ENCODE measurements around the gene NPY.

Gene NPY

DNA sequence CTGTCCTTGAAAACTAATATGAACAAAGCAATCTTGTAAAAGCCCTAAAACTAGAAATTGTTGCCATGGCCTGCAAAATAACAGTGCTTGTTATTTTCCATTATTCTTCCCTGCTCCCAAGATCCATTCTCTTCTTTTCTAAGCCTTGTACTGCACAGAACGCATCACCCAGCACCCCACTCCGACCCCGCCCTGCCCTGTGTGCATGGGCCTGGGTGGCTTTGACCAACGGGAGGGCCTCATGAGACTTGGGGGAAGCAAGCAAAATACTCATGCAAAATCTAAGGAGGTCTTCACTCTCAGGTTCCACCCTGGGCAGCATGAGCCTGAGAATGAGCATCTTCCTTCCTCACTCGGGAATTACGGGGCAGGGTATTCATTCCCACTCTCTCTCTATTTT is 32.4 kb downstream of the NPY start:
- DNase-seq: no peak

DNA sequence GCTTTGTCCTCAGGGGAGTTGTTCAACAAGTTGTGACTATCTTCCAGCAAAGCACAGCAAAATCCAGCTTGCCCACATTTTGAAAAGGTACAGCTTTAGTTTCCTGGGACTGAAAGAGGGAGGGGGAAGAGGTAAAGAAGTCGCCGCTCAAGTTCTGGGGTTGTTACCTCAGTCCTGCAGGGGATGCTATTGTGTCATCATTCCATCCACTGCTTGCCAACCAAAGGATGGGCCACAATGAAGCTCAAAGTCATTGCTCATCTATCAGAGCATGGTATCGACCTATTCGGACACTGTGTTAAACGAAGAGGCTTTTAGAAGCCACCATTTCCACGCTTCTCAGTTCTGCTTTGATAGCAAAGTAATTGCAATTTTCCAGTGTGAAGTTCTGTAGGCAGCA is 34.3 kb downstream of the NPY start:
- no peak for DNase-seq

DNA sequence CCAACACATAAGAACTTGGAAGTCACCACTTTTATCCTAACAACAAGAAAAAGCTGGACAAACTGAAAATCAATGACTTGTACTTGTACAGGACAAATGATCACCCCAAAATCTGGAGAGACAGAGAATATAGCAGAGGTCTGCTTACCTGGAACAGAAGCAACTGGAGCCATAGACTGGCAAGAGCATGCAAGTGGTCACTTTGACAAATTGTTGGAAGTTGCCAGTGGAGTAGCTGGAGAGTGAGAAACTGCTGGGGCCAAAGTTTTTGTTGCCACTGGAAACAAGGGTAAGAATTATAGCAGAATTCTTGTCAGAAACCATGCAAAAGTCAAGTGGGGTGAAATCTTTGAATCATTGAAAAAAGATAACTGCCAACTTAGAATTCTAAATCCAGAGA is 35.2 kb downstream of the NPY start:
- DNase-seq: no peak

DNA sequence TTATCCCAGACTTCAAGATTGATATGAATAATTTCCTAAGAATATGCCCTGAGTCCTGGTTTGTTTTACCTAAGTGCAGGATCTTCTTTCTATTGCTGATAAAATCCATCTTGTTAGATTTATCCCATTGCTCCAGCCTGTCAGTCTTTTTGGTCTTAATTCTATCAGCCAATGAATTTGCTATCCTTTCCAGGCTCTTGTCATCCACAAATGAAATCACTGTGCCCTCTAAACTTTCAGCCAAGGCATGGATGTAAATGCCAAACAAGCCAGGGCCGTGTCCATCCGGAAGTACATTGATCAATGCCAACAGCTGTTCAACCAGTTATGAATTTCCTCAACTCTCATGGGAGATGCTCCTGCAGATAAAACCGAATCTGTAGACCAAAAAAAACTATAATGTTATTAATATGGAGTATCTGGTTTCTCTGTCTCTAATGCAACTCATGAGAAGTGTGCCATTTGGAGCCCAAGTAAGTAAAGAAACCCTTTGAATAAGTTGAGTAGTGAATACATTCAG is 40.0 kb downstream of the NPY start:
- no peak for DNase-seq

DNA sequence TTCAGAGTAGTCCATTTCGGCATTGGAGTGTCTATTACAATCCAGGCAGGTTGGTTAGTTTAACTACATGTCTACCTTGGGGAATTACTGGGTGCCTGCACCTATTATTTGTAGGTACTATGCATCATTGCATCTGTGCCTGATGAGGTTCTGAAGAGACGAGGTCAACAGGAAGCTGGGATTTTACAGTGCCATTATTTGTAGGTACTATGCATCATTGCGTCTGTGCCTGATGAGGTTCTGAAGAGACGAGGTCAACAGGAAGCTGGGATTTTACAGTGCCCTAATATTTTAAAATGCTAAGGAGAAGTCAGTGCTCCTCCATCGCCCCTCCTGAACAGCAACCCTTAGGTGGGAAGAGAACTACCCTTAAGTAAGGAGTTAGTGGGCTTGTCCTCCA is 41.7 kb downstream of the NPY start:
- no peak for DNase-seq

DNA sequence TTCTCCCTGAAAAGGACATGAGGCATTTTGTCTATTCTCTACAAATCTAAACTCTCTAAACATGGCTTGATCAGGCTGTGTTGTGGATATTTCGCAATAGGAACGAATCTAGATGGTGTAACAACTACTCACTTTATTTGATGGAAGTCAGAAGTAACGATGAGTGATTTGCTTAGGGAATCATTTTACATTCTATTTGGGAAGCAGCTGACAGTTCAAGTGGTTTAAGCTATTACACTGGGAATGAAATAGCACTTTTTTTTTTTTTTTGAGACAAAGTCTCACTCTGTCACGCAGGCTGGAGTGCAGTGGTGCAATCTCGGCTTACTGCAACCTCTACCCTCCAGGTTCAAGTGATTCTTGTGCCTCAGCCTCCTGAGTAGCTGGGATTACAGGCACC is 44.1 kb downstream of the NPY start:
- DNase-seq: no peak

DNA sequence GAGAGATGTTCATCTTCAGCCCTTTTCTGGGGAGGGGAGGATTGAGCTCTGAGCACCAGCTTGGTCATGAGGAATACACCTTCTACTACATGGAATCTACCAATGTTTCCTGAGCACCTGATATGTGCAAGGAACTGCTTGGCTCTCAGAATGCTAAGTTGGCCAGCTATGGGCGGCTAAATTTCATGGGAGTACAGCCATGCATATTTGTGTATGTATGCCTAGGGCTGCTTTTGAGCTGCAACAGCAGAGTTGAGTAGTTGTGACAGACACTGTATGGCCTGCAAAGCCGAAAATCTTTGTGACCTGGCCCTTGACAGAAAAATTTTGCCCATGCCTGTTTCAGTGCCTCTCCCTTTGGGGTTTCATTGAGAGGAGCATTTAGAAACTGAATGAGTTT is 44.9 kb downstream of the NPY start:
- no peak for DNase-seq

DNA sequence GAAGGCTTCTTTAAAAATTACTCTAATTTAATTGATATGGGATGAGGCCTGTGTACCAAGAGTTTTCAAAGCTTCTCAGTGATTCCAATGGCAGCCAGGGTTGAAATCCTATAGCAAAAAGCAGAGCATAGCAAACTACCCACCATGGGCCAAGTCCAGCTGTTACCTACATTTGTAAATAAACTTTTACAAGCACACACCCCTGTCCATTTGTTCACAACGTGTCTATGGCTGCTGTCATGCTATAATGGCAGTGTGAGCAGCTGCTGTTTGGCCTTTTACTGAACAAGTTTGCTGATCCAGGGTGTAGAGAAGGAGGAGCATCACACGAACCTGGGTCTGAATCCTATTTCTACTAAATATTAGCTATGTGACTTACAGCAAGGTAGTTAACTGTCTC is 50.0 kb downstream of the NPY start:
- DNase-seq: no peak

DNA sequence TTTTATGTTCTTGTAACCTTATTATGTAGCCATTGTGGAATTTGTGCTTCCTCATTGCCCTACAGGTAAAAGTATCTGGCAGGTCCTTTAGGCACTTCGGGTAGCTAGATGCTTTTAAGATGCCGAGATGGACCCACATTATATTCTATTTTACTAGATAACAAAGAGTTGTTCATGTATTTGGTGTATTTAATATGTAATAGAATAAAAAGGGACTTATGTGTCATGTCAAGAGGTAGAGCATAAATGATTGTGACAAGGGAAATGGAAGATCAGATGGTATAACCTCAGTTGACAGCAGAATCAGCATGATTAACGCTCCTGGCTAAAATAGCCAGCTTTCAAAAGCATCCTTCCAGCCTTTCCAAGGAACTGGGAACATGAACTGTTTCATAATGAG is 50.6 kb downstream of the NPY start:
- DNase-seq: no peak

DNA sequence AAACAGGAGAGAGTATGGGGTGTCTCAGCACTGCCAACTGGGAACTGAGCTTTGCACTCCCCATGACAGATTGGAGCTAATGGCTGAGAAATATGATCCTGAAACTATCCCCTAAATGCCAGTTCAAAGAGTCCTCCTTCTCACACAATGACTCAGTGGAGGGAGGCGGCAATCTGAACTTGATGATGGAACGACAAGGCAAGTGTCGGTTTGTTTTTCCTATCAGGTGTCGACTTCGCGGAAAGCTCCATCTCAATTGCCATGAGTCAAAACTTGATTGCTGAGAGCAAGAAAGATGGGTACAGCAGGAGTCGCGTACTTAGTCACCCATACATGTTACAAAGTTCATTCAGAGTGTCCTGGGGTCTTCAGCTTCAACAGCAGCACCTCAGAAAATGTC is 52.5 kb downstream of the NPY start:
- no peak for DNase-seq

DNA sequence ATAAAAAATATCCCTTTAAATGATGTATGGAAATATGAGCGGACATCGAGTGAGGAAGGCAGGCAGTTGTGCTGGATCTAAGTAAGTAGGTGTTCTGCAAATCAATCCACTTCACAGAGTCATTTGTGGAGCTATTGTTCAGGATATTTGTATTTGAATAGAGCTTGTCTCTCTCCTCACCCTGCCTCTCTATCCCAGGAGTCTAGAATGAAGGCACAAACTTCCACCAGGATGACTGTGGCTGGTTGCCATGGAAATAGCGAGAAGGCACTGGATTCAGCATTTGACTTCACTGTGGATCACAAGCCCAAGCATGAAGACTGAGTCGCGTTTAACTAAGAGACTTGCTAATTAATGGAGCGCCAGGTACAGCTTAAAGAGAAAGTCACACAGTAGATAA is 53.2 kb downstream of the NPY start:
- DNase-seq: no peak

DNA sequence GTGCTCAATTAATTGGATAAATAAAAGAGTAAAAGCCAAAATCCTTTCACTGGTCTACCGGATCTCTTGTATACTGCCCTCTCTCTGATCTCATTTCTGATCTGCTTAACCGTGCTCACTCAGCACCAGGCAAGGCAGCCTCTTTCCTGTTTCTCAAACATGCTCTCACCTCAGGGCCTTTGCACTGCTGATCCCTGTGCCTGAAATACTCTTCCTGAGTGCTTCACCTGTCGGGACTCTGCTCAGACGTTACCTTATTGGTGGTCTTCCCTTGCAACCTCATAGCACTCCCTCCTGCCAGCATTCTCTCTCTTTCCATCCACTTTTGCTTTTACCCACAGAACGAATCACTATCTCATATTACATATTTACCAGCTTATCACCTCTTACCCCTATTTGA is 55.6 kb downstream of the NPY start:
- no peak for DNase-seq

DNA sequence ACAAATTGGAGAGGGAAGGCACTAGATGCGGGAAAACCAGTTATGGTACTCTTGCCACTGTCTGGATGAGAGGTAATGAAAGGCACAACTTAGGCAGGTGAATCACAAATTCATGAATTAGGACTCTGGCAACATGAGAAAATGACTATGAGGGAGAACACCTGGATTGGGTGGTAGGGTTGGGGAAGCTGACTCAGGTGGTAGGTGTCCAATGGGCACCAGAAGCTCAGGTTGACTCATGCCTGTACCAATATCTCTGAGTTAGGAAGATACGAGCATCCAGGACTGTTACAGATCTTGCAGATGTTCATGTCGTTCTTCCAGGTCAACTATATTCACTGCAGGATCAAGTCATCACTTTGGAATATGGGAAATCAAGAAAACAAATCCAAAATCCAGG is 56.7 kb downstream of the NPY start:
- no peak for DNase-seq
